ENCODE data around the gene LHX4.
A peak's percentile ranks its signal among the peaks of the same experiment; 100 is the strongest.

LHX4 gene

GRCh38 chr1:180241716-180242544 is 11.9 kb downstream of the LHX4 start:
- H3K27ac Mint-ChIP-seq = no peak overlapping the region
- H3K36me3 Mint-ChIP-seq = no peaks in the 10 kb centered on the region
- ATAC-seq = no peak
- H3K27me3 Mint-ChIP-seq = peaks cover 88% of the 10 kb centered on the region
- H3K9me3 Mint-ChIP-seq = no peaks in the 10 kb centered on the region
- no peak overlapping the region for H3K4me3 Mint-ChIP-seq
- H3K4me1 Mint-ChIP-seq = no peaks in the 10 kb centered on the region

- ATAC-seq = no peak
Measured at GRCh38 chr1:180243517-180244221, 13.6 kb downstream of the LHX4 start.

GRCh38 chr1:180244840-180245239 is 14.8 kb downstream of the LHX4 start:
- H3K27me3 Mint-ChIP-seq = peaks cover 69% of the 10 kb centered on the region
- no peaks in the 10 kb centered on the region for H3K4me1 Mint-ChIP-seq
- H3K4me3 Mint-ChIP-seq = no peak overlapping the region
- H3K9me3 Mint-ChIP-seq = no peaks in the 10 kb centered on the region
- no peaks in the 10 kb centered on the region for H3K36me3 Mint-ChIP-seq
- H3K27ac Mint-ChIP-seq = no peak overlapping the region
- no peak for ATAC-seq

More at GRCh38 chr1:180243517-180244221, 13.6 kb downstream of the LHX4 start:
- Mint-ChIP-seq H3K36me3 (no peaks in the 10 kb centered on the region), H3K27me3 (peaks cover 72% of the 10 kb centered on the region), H3K4me3 (no peak overlapping the region), H3K4me1 (no peaks in the 10 kb centered on the region), H3K27ac (no peak overlapping the region), H3K9me3 (no peaks in the 10 kb centered on the region)

- Mint-ChIP-seq H3K27me3 (peaks cover 69% of the 10 kb centered on the region), H3K27ac (no peak overlapping the region)
- ATAC-seq = no peak
Measured at GRCh38 chr1:180246579-180246978, 16.5 kb downstream of the LHX4 start.

GRCh38 chr1:180247061-180247460 is 17.0 kb downstream of the LHX4 start:
- Mint-ChIP-seq H3K9me3 (no peaks in the 10 kb centered on the region), H3K4me1 (no peaks in the 10 kb centered on the region), H3K4me3 (no peak overlapping the region), H3K27ac (no peak overlapping the region), H3K27me3 (peaks cover 69% of the 10 kb centered on the region), H3K36me3 (no peaks in the 10 kb centered on the region)
- ATAC-seq = no peak

More at GRCh38 chr1:180246579-180246978, 16.5 kb downstream of the LHX4 start:
- H3K4me3 Mint-ChIP-seq = no peak overlapping the region
- H3K4me1 Mint-ChIP-seq = no peaks in the 10 kb centered on the region
- H3K36me3 Mint-ChIP-seq = no peaks in the 10 kb centered on the region
- no peaks in the 10 kb centered on the region for H3K9me3 Mint-ChIP-seq

- Mint-ChIP-seq H3K4me3 (no peak overlapping the region), H3K27ac (no peak overlapping the region), H3K9me3 (no peaks in the 10 kb centered on the region), H3K36me3 (no peaks in the 10 kb centered on the region), H3K4me1 (no peaks in the 10 kb centered on the region), H3K27me3 (peaks cover 69% of the 10 kb centered on the region)
- ATAC-seq = no peak
Measured at GRCh38 chr1:180247580-180247979, 17.5 kb downstream of the LHX4 start.

GRCh38 chr1:180248176-180248575 is 18.1 kb downstream of the LHX4 start:
- no peak overlapping the region for H3K4me3 Mint-ChIP-seq
- H3K4me1 Mint-ChIP-seq = no peaks in the 10 kb centered on the region

GRCh38 chr1:180248731-180249681 is 18.9 kb downstream of the LHX4 start:
- Mint-ChIP-seq H3K9me3 (no peaks in the 10 kb centered on the region), H3K27ac (no peak overlapping the region), H3K27me3 (peaks cover 73% of the 10 kb centered on the region), H3K4me3 (no peak overlapping the region), H3K4me1 (no peaks in the 10 kb centered on the region), H3K36me3 (no peaks in the 10 kb centered on the region)
- ATAC-seq = no peak

More at GRCh38 chr1:180248176-180248575, 18.1 kb downstream of the LHX4 start:
- Mint-ChIP-seq H3K36me3 (no peaks in the 10 kb centered on the region), H3K27me3 (peaks cover 69% of the 10 kb centered on the region), H3K9me3 (no peaks in the 10 kb centered on the region), H3K27ac (no peak overlapping the region)
- ATAC-seq = peak; percentile 10

- Mint-ChIP-seq H3K27me3 (peaks cover 77% of the 10 kb centered on the region), H3K4me1 (no peaks in the 10 kb centered on the region), H3K27ac (no peak overlapping the region), H3K36me3 (no peaks in the 10 kb centered on the region), H3K9me3 (no peaks in the 10 kb centered on the region), H3K4me3 (no peak overlapping the region)
- no peak for ATAC-seq
Measured at GRCh38 chr1:180249725-180250498, 19.8 kb downstream of the LHX4 start.

GRCh38 chr1:180250499-180250770 is 20.4 kb downstream of the LHX4 start:
- Mint-ChIP-seq H3K4me1 (no peaks in the 10 kb centered on the region), H3K27me3 (peaks cover 72% of the 10 kb centered on the region), H3K27ac (no peak overlapping the region), H3K9me3 (no peaks in the 10 kb centered on the region), H3K4me3 (no peak overlapping the region), H3K36me3 (no peaks in the 10 kb centered on the region)
- ATAC-seq = no peak

GRCh38 chr1:180250883-180251509 is 20.9 kb downstream of the LHX4 start:
- ATAC-seq = no peak
- Mint-ChIP-seq H3K27me3 (peaks cover 72% of the 10 kb centered on the region), H3K9me3 (no peaks in the 10 kb centered on the region), H3K4me1 (no peaks in the 10 kb centered on the region), H3K4me3 (no peak overlapping the region), H3K27ac (no peak overlapping the region), H3K36me3 (no peaks in the 10 kb centered on the region)

- no peak for ATAC-seq
- Mint-ChIP-seq H3K9me3 (no peaks in the 10 kb centered on the region), H3K27ac (no peak overlapping the region), H3K4me3 (no peak overlapping the region), H3K36me3 (no peaks in the 10 kb centered on the region), H3K27me3 (peaks cover 72% of the 10 kb centered on the region), H3K4me1 (no peaks in the 10 kb centered on the region)
Measured at GRCh38 chr1:180251526-180252305, 21.7 kb downstream of the LHX4 start.

- no peak for ATAC-seq
- H3K4me3 Mint-ChIP-seq = no peak overlapping the region
- H3K27ac Mint-ChIP-seq = no peak overlapping the region
- H3K27me3 Mint-ChIP-seq = peaks cover 77% of the 10 kb centered on the region
- H3K36me3 Mint-ChIP-seq = no peaks in the 10 kb centered on the region
- H3K9me3 Mint-ChIP-seq = no peaks in the 10 kb centered on the region
- H3K4me1 Mint-ChIP-seq = no peaks in the 10 kb centered on the region
Measured at GRCh38 chr1:180252638-180253536, 22.8 kb downstream of the LHX4 start.
